Testis (tissue), 2 donors: ENCODE measurements around the gene TRUB2.
"Not testable (repeated sequence)": the region's sequence is repeated elsewhere in the genome, so short reads cannot be mapped to it uniquely, and the experiment has no call there.

ENCODE experiments used
- CTCF ChIP-seq, 3 experiments: fragments of 450-650 bp in 2 of 3; fragments of 200-600 bp in 1 of 3; sonication (generic) in 1 of 3; IDR thresholded peaks; one replicate each; pipeline ENCODE4 v1.5.1; 2016 to 2019; ENCODE audit warnings: antibody characterized with exemption in 3 of 3, mild to moderate bottlenecking in 2 of 3, moderate library complexity in 1 of 3
- POLR2A ChIP-seq: fragments of 450-650 bp; IDR thresholded peaks from one replicate; pipeline ENCODE4 v1.6.1; 2017; ENCODE audit warnings: antibody characterized with exemption, mild to moderate bottlenecking, moderate library complexity

GRCh38 chr9:128279088-128280073 lies 42.9 kb downstream of the TRUB2 start:
- not testable (repeated sequence) for TF ChIP-seq CTCF (IDR thresholded peaks at IDR 0.05); POLR2A
